Activated CD8-positive, alpha-beta memory T cell treated with anti-CD3 and anti-CD28 coated beads, Interleukin-2, amount 50 U/mL, for 24 hours (primary cell): ENCODE results near the gene MND1.
"Not testable (repeated sequence)": the region's sequence is repeated elsewhere in the genome, so short reads cannot be mapped to it uniquely, and the experiment has no call there.

ENCODE experiments used
- DNase-seq: peaks from one replicate; pipeline ENCODE4 v3.0.0-alpha.2; 2020; ENCODE audit errors: extremely low read depth

The MND1 gene

GRCh38 chr4:153440475-153440874 is 96.0 kb downstream of the MND1 start:
- DNase-seq, result no peak

DNA sequence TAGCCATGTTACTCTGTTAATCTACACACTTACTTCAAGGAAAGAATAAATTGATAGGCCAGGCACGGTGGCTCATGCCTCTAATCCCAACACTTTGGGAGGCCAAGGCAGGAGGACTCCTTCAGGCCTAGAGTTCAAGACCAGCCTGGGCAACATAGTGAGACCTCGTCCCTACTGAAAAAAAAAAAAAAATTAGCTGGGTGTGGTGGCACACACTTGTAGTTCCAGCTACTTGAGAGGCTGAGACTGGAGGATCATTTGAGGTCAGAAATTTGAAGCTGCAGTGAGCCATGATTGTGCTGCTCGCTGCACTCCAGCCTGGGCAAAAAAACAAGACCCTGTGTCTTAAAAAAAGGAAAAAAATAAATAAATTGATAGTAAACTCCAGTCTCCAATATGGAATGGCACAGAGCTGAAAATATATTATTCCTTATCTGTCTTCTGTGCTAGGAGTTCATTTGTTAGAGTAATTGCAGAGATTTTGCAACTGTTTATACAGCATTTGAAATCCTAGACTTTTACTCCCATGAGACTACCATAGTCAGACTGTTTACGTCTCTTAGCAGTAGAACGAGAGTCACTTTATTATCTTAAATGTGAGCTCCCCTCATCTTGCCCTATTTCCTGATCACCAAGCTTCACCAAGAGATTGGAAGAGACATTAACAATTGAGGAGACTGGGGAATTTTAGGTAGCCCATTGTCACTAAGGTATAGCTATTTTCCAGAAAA is 102.9 kb downstream of the MND1 start:
- no peak for DNase-seq

DNA sequence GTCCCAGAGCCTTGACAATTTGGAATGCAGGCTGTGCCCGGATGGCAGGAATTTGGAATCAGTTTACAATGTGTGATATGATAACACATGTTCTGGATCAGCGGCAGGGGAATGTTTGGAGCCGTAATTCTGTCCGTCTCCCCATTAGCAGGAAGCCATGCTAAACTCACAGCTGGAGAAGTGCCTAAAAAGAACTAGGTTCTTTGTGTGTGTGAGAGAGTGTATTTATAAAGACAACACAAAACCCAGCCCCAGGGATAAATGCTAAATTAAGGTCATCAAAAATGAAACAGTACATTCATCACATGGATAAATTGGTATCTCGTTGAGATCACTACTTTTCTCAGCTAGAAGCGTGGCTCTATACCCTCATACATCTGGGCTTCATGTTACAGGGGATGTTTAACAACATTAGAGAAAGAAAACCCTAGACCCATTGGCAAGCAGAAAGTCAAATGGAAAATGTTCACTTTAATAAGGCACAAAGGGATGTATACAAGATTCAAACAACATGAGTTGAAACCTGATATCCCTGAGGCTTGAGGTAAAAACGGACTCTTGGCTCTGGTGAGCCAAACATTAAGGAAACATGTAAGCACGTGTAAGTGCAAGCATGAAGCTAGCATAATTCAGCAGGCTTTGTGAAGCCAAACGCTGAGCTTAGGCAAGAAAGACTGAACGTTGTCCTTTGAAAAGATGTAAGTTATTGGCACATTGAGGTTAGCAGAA is 103.7 kb downstream of the MND1 start:
- no peak for DNase-seq

- no peak for DNase-seq
Observed at GRCh38 chr4:153449338-153449737, 104.8 kb downstream of the MND1 start.

GRCh38 chr4:153450544-153450917 is 106.0 kb downstream of the MND1 start:
- no peak for DNase-seq

DNA sequence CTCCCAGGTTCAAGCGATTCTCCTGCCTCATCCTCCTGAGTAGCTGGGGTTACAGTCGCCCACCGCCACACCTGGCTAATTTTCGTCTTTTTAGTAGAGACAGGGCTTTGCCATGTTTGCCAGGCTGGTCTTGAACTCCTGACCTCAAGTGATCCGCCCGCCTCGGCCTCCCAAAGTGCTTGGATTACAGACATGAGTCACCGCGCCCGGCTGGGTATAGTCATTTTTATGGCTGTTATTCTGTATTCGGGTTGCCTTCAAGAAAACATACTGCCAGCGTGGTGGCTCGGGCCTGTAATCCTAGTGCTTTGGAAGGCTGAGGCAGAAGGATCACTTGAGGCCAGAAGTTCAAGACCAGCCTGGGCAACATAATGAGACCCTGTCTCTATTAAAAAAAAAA is 106.7 kb downstream of the MND1 start:
- not testable (repeated sequence) for DNase-seq

DNA sequence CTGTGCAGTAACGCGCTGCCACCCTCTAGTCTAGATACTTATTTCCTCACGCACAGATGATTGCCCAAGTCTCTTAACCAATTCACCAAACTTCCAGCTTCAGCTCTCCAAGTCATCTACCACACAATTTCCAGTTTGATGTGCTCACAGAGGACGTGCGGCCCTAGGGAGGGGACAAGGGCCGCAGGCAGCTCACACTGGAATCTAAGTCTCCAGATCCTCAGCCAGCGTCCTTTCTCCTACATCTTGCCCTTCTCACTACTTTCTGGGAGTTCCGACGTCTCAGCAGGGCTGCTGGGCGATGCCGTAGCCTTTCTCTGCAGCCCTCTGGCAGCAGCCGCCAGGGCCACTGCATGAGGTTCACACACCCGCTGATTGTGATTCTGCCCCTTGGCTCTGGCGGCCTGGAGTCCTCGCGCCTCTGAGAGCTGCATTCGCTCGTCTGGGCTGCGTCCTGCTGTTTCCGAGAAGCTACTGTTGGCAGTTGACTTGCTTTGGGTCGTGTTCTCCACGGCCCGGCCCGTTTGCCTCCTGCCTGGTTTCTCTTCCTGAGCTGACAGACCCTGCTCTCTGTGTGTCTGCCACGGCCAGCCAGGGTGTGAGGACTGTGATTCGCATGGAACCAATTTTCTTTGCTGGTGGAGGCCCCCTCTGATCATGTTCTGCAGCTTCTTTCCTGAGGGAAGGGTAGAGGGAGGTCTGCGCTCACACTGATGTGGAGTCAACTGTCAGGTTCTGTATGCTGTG is 107.6 kb downstream of the MND1 start:
- DNase-seq, result no peak

DNA sequence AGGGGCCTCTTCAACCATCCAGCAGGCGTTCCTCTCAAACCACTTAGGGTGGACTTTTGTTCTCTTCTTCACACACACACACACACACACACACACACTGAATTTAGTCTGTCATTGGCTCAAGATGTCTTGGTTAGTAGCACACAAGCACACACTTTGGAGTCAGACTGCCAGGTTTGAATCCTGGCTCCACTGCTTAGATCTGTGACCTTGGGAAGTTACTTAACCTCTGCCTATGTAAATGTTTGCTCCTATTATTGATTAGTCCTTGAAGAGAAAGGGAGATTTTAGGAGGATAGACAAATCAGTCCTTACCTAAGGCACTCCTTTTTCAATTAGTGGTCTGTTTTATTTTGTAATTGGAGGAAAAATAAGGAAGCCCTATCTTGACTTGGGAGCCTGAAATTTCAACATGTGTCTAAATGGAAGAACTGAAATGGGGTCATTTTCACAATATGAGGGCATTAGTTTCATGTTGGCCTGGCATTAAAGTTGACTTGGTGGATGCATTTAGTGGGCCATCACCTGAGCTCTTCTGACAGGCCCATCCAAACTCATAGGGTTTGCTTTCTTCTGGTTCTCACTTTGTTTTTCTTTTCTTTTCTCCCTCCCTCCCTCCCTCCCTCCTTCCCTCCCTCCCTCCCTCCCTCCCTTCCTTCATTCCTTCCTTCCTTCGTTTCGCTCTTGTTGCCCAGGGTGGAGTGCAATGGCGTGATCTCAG is 108.3 kb downstream of the MND1 start:
- DNase-seq, result no peak

DNA sequence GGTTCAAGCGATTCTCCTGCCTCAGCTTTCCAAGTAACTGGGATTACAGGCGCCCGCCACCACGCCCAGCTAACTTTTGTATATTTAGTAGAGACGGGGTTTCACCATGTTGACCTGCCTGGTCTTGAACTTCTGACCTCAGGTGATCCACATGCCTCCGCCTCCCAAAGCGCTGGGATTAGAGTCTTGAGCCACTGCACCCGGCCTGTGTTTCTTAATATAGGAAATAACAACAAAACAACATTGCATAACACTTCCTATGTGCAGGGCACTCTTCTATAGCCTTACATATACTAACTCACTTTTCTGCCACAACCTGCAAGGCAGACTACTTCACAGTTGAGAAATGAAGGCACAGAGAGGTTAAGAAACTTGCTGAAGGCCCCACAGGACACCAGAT is 108.9 kb downstream of the MND1 start:
- no peak for DNase-seq

- DNase-seq, result no peak
Observed at GRCh38 chr4:153458969-153459368, 114.5 kb downstream of the MND1 start.

DNA sequence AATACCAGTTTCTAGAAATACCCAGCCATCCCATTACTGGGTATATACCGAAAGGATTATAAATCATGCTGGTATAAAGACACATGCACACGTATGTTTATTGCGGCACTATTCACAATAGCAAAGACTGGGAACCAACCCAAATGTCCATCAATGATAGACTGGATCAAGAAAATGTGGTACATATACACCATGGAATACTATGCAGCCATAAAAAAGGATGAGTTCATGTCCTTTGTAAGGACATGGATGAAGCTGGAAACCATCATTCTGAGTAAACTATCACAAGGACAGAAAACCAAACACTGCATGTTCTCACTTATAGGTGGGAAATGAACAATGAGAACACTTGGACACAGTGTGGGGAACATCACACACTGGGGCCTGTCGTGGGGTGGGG is 117.1 kb downstream of the MND1 start:
- not testable (repeated sequence) for DNase-seq

DNA sequence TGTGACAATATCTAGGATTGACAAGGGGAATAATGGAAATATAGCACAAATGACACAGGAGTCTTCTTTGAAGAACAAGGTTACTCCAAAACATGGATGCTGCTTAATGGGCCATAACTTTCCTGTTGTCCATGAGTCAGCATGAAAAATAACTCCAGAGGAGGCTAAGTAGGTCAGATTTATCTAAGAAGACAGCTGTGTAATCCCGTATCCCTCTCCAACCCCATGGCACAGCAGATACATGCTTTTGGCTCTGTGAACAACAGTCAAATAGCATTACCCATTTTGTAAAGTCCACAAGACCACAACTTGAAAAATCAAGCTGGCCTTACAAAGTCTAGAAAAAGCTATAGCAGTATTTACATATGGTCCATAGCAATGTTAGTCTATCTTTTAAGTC is 119.6 kb downstream of the MND1 start:
- no peak for DNase-seq
